Skeletal muscle tissue (tissue), 5 donors: ENCODE data around the gene FBXO42. TPM values are rescaled to one million over a fixed set of nuclear protein-coding genes. Genes with fewer than 3 reads are reported as not detected.

Source experiments
- H3K27ac ChIP-seq: one replicate; pipeline ENCODE4 v1.7.0; 2013; ENCODE audit warnings: mild to moderate bottlenecking, low read depth, low read length, inconsistent platforms
- H3K27me3 ChIP-seq, 3 donors: one replicate each; pipeline ENCODE4 v1.7.0; 2013; ENCODE audit warnings: low read length in 3 of 3; ENCODE audit not compliant: control insufficient read depth in 3 of 3, insufficient read depth in 3 of 3
- H3K36me3 ChIP-seq, 3 donors: one replicate each; pipeline ENCODE4 v1.7.0; 2013; ENCODE audit warnings: low read length in 3 of 3; ENCODE audit not compliant: control insufficient read depth in 3 of 3, insufficient read depth in 3 of 3
- H3K4me1 ChIP-seq, 3 donors: one replicate each; pipeline ENCODE4 v1.7.0; 2013; ENCODE audit warnings: low read length in 3 of 3, mild to moderate bottlenecking in 3 of 3; ENCODE audit not compliant: control insufficient read depth in 3 of 3, insufficient read depth in 3 of 3
- H3K4me3 ChIP-seq, 3 donors: one replicate each; pipeline ENCODE4 v1.7.0; 2013; ENCODE audit warnings: low read length in 3 of 3
- H3K9ac ChIP-seq, 3 donors: one replicate each; pipeline ENCODE4 v1.7.0; 2013; ENCODE audit warnings: low read length in 3 of 3, mild to moderate bottlenecking in 3 of 3, moderate library complexity in 2 of 3, low read depth in 1 of 3
- H3K9me3 ChIP-seq, 3 donors: one replicate each; pipeline ENCODE4 v1.7.0; 2013; ENCODE audit warnings: low read length in 3 of 3; ENCODE audit not compliant: control insufficient read depth in 3 of 3
- small RNA-seq: library from RNA; depleted of rRNA; stranded (forward); fragments of <200 nt; gene quantifications from one replicate; pipeline ENCODE3, GENCODE V24; 2014
- total RNA-seq: library from RNA; depleted of rRNA; stranded (reverse); fragments of >200 nt; gene quantifications from one replicate; pipeline ENCODE4 v1.2.3, GENCODE V29; 2014
- donor health status: Osteomylitis.

Gene FBXO42
- total RNA-seq, 1 donor from 2014 or later, result 12.0 TPM

- Histone ChIP-seq H3K4me3 (no peak overlapping the region), H3K27ac (no peak overlapping the region), H3K4me1 (peaks cover 5 to 9% (median 8%) of the 10 kb centered on the region in 3 donors), H3K36me3 (no peaks in the 10 kb centered on the region), H3K9me3 (no peaks in the 10 kb centered on the region), H3K9ac (no peak overlapping the region), H3K27me3 (peaks cover 0 to 12% (median 7%) of the 10 kb centered on the region in 3 donors)
These were observed 149.7 kb downstream of the FBXO42 start for GRCh38 chr1:16202281-16203210.

- Histone ChIP-seq H3K4me3 (no peak overlapping the region), H3K9me3 (no peaks in the 10 kb centered on the region), H3K36me3 (no peaks in the 10 kb centered on the region), H3K9ac (no peak overlapping the region), H3K4me1 (no peaks in the 10 kb centered on the region), H3K27me3 (no peaks in the 10 kb centered on the region), H3K27ac (no peak overlapping the region)
These were observed 152.6 kb downstream of the FBXO42 start for GRCh38 chr1:16199700-16200099.

- no peaks in the 10 kb centered on the region for H3K27me3 ChIP-seq
- H3K4me1 ChIP-seq, result no peaks in the 10 kb centered on the region
- no peak overlapping the region for H3K27ac ChIP-seq
- H3K9ac ChIP-seq, result no peak overlapping the region
- no peak overlapping the region for H3K4me3 ChIP-seq
- no peaks in the 10 kb centered on the region for H3K36me3 ChIP-seq
- no peaks in the 10 kb centered on the region for H3K9me3 ChIP-seq
These were observed 153.2 kb downstream of the FBXO42 start for GRCh38 chr1:16199157-16199501.

GRCh38 chr1:16198444-16199156 lies 153.7 kb downstream of the FBXO42 start:
- H3K36me3 ChIP-seq, result no peaks in the 10 kb centered on the region
- no peak overlapping the region for H3K4me3 ChIP-seq
- H3K27me3 ChIP-seq, result peaks cover 0 to under 1% (median 0%) of the 10 kb centered on the region in 3 donors
- H3K27ac ChIP-seq, result no peak overlapping the region
- H3K9me3 ChIP-seq, result no peaks in the 10 kb centered on the region
- H3K9ac ChIP-seq, result no peak overlapping the region
- H3K4me1 ChIP-seq, result no peaks in the 10 kb centered on the region

GRCh38 chr1:16196874-16197273 lies 155.4 kb downstream of the FBXO42 start:
- Histone ChIP-seq H3K9me3 (no peaks in the 10 kb centered on the region), H3K9ac (no peak overlapping the region), H3K36me3 (no peaks in the 10 kb centered on the region), H3K27me3 (peaks cover 0 to 3% (median 0%) of the 10 kb centered on the region in 3 donors), H3K4me3 (no peak overlapping the region), H3K4me1 (no peaks in the 10 kb centered on the region), H3K27ac (no peak overlapping the region)

Small RNA genes lying within 50 kb of the gene (small RNA-seq; reads per million reads assigned to genes)
- not detected for gene MT1XP1

Other genes starting within 250 kb of the FBXO42 start
- gene EPHA2, start 196.4 kb downstream of the FBXO42 start, total RNA-seq, result 5.2 TPM
- gene ARHGEF19, start 139.8 kb downstream of the FBXO42 start, total RNA-seq, result 0.52 TPM
- gene CPLANE2, start 115.3 kb downstream of the FBXO42 start, total RNA-seq, result 3.1 TPM
- gene SZRD1, start 14.8 kb upstream of the FBXO42 start, total RNA-seq, result 13.0 TPM
- not detected for gene SPATA21, start 84.9 kb upstream of the FBXO42 start, total RNA-seq
- 40.2 TPM for gene NECAP2, start 88.2 kb upstream of the FBXO42 start, total RNA-seq
- gene RNU1-1, start 161.8 kb upstream of the FBXO42 start, total RNA-seq, result under 0.01 TPM